ENCODE measurements around the gene SPRED3. TPM values are rescaled to one million over a fixed set of nuclear protein-coding genes. Genes with fewer than 3 reads are reported as not detected.

SPRED3 gene
- polyA plus RNA-seq, 3 donors, result 0.31 to 0.89 (median 0.34) TPM

GRCh38 chr19:38386971-38387549 is 1.4 kb upstream of the SPRED3 start:
- H3K27ac ChIP-seq (ENCODE audit: low read depth, low read length), result no peak overlapping the region
- WGBS, 3 donors, result 5 to 6% (median 5%) methylated on average over 31 to 36 of the region's 36 CpGs

GRCh38 chr19:38387550-38388348 is 748 bp upstream of the SPRED3 start, which contains the start of gene GGN:
GGN (minus strand) TSS chr19:38388034; CDS start chr19:38387261, 773 bp downstream.
- no peak within 1 kb of the TSS for H3K27ac ChIP-seq (ENCODE audit: low read depth, low read length)
- 1 to 3% (median 1%) methylated on average over 41 to 51 of the region's 51 CpGs for WGBS, 3 donors

- H3K27ac ChIP-seq (ENCODE audit: low read depth, low read length), result no peak overlapping the region
Observed at GRCh38 chr19:38389101-38389925, 816 bp downstream of the SPRED3 start.

GRCh38 chr19:38389957-38390924 is 1.7 kb downstream of the SPRED3 start:
- H3K27ac ChIP-seq (ENCODE audit: low read depth, low read length), result no peak overlapping the region
- WGBS, 3 donors, result 37 to 47% (median 46%) methylated on average over 19 to 22 of the region's 22 CpGs

More at GRCh38 chr19:38389101-38389925, 816 bp downstream of the SPRED3 start:
- WGBS, 3 donors, result 5 to 7% (median 6%) methylated on average over 27 to 28 of the region's 28 CpGs

GRCh38 chr19:38391911-38392464 is 3.5 kb downstream of the SPRED3 start:
- WGBS, 3 donors, result 55 to 68% (median 60%) methylated on average over 8 of the region's 8 CpGs
- no peak overlapping the region for H3K27ac ChIP-seq (ENCODE audit: low read depth, low read length)

GRCh38 chr19:38392707-38393308 is 4.3 kb downstream of the SPRED3 start:
- H3K27ac ChIP-seq (ENCODE audit: low read depth, low read length), result no peak overlapping the region
- WGBS, 3 donors, result 65 to 78% (median 72%) methylated on average over 6 of the region's 6 CpGs

- 7 to 9% (median 7%) methylated on average over 30 of the region's 30 CpGs for WGBS, 3 donors
Observed at GRCh38 chr19:38394488-38394887, 6.0 kb downstream of the SPRED3 start.

GRCh38 chr19:38395381-38396114 is 7.1 kb downstream of the SPRED3 start:
- WGBS, 3 donors, result 4 to 8% (median 7%) methylated on average over 49 to 86 of the region's 86 CpGs
- no peak overlapping the region for H3K27ac ChIP-seq (ENCODE audit: low read depth, low read length)

More at GRCh38 chr19:38394488-38394887, 6.0 kb downstream of the SPRED3 start:
- H3K27ac ChIP-seq (ENCODE audit: low read depth, low read length), result no peak overlapping the region

- 51 to 55% (median 54%) methylated on average over 8 to 9 of the region's 9 CpGs for WGBS, 3 donors
- no peak overlapping the region for H3K27ac ChIP-seq (ENCODE audit: low read depth, low read length)
Observed at GRCh38 chr19:38399081-38399480, 10.6 kb downstream of the SPRED3 start.

- H3K27ac ChIP-seq (ENCODE audit: low read depth, low read length), result no peak overlapping the region
- 36 to 79% (median 60%) methylated on average over 1 of the region's 1 CpG for WGBS, 3 donors
Observed at GRCh38 chr19:38399537-38399936, 11.0 kb downstream of the SPRED3 start.

GRCh38 chr19:38400361-38400760 is 11.9 kb downstream of the SPRED3 start:
- no peak overlapping the region for H3K27ac ChIP-seq (ENCODE audit: low read depth, low read length)
- 70 to 78% (median 77%) methylated on average over 5 of the region's 5 CpGs for WGBS, 3 donors

GRCh38 chr19:38401148-38401547 is 12.7 kb downstream of the SPRED3 start:
- H3K27ac ChIP-seq (ENCODE audit: low read depth, low read length), result no peak overlapping the region
- 61 to 77% (median 74%) methylated on average over 3 of the region's 3 CpGs for WGBS, 3 donors

GRCh38 chr19:38402623-38402966 is 14.1 kb downstream of the SPRED3 start:
- WGBS, 3 donors, result 3 to 7% (median 6%) methylated on average over 18 of the region's 18 CpGs
- no peak overlapping the region for H3K27ac ChIP-seq (ENCODE audit: low read depth, low read length)

- H3K27ac ChIP-seq (ENCODE audit: low read depth, low read length), result no peak within 1 kb of the TSS
- 0 to 1% (median 0%) methylated on average over 60 to 82 of the region's 82 CpGs for WGBS, 3 donors
Observed at GRCh38 chr19:38402967-38403674, 14.6 kb downstream of the SPRED3 start, which contains the start of gene FAM98C. FAM98C (plus strand) TSS chr19:38403093; CDS start chr19:38403154, 61 bp downstream.

- WGBS, 3 donors, result 93 to 96% (median 94%) methylated on average over 6 of the region's 6 CpGs
- H3K27ac ChIP-seq (ENCODE audit: low read depth, low read length), result no peak overlapping the region
Observed at GRCh38 chr19:38404858-38405257, 16.4 kb downstream of the SPRED3 start.

- WGBS, 3 donors, result 95 to 96% (median 95%) methylated on average over 8 of the region's 8 CpGs
- H3K27ac ChIP-seq (ENCODE audit: low read depth, low read length), result no peak overlapping the region
Observed at GRCh38 chr19:38405276-38405675, 16.8 kb downstream of the SPRED3 start.
